Activated CD4-positive, alpha-beta memory T cell treated with anti-CD3 and anti-CD28 coated beads, Interleukin-2, amount 10 ng/mL, durations not matched to agents 7 days and 5 days (primary cell): ENCODE measurements around the gene PFKP. TPM values are rescaled to one million over a fixed set of nuclear protein-coding genes. Genes with fewer than 3 reads are reported as not detected.
"Not testable (repeated sequence)": the region's sequence is repeated elsewhere in the genome, so short reads cannot be mapped to it uniquely, and the experiment has no call there.

Experiments used
- CTCF ChIA-PET: fragments of 350-600 bp; sonication (Branson Sonifier 250); formaldehyde crosslinking; loops from one replicate; lab custom pipeline; 2021; ENCODE audit warnings: antibody characterized with exemption, inconsistent platforms; lab: Charles Lee
- POLR2A ChIA-PET: fragments of 350-600 bp; sonication (Branson Sonifier 250); formaldehyde crosslinking; loops from one replicate; lab custom pipeline; 2021; ENCODE audit warnings: antibody characterized with exemption; lab: Charles Lee
- DNase-seq: peaks from one replicate; pipeline ENCODE4 v3.0.0-alpha.2; 2020
- H3K27ac Mint-ChIP-seq: one replicate; pipeline ENCODE4 v1.8.0; 2021; ENCODE audit warnings: mild to moderate bottlenecking, mixed read lengths
- H3K27me3 Mint-ChIP-seq: one replicate; pipeline ENCODE4 v1.8.0; 2021; ENCODE audit warnings: mixed read lengths
- H3K36me3 Mint-ChIP-seq: one replicate; pipeline ENCODE4 v1.8.0; 2021; ENCODE audit warnings: low read depth, mixed read lengths
- H3K4me1 Mint-ChIP-seq: one replicate; pipeline ENCODE4 v1.8.0; 2021; ENCODE audit warnings: mixed read lengths
- H3K4me3 Mint-ChIP-seq: one replicate; pipeline ENCODE4 v1.8.0; 2021; ENCODE audit warnings: mild to moderate bottlenecking, mixed read lengths
- H3K9me3 Mint-ChIP-seq: one replicate; pipeline ENCODE4 v1.8.0; 2021; ENCODE audit warnings: mixed read lengths
- total RNA-seq, 2 experiments: library from RNA; stranded (reverse); gene quantifications; one replicate each; pipeline ENCODE4 v1.2.3, GENCODE V29; 2021

The PFKP gene
- total RNA-seq, 2 experiments from 2014 or later = 214 to 215 TPM

- peak overlapping the region; percentile 89 for H3K27ac Mint-ChIP-seq
- H3K36me3 Mint-ChIP-seq = peaks cover 66% of the 10 kb centered on the region
- ChIA-PET POLR2A (interaction anchor here (0.9 to 3.0 kb wide), 8 partner anchors 19 to 689 kb away, joined by 3 to 32 read pairs (median 4); partner anchors contain the start of genes KLF6 and PITRM1), CTCF (interaction anchor here (1.1 to 1.4 kb wide), 2 partner anchors 25 to 28 kb away, joined by 3 to 4 read pairs; no protein-coding TSS in a partner anchor)
- peaks cover 67% of the 10 kb centered on the region for H3K4me1 Mint-ChIP-seq
- H3K4me3 Mint-ChIP-seq = peak overlapping the region; percentile 25
- no peaks in the 10 kb centered on the region for H3K9me3 Mint-ChIP-seq
- peak; percentile 34 for DNase-seq
- no peaks in the 10 kb centered on the region for H3K27me3 Mint-ChIP-seq
Observed at GRCh38 chr10:3096149-3096548, 28.8 kb downstream of the PFKP start.

GRCh38 chr10:3097160-3097559 is 29.8 kb downstream of the PFKP start:
- H3K9me3 Mint-ChIP-seq = no peaks in the 10 kb centered on the region
- POLR2A ChIA-PET = interaction anchor here (2.3 kb wide), 1 partner anchor 75 kb away, joined by 12 read pairs; the partner anchor contains the start of gene PITRM1
- H3K4me1 Mint-ChIP-seq = peaks cover 57% of the 10 kb centered on the region
- H3K36me3 Mint-ChIP-seq = peaks cover 67% of the 10 kb centered on the region
- H3K4me3 Mint-ChIP-seq = no peak overlapping the region
- CTCF ChIA-PET = no interaction called here
- H3K27me3 Mint-ChIP-seq = no peaks in the 10 kb centered on the region
- H3K27ac Mint-ChIP-seq = peak overlapping the region; percentile 73
- no peak for DNase-seq

DNA sequence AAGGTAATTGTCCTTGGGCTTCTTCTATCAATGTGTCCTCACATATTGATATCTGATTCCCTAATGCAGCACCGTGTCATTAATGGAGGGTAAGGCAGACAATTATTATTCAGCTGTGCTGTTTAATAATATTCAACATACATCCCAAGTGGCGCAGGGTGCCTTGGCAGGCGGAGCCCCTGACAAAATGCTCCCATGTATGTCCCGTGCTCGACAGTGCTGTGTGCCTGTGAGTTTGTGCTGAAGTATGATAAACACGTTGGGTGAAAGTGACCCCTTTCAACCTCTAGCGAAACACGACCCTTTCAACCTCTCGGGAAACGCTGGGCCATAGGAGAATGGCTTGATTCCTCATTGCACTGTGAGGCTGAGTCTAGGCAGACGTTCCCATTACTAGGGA is 31.3 kb downstream of the PFKP start:
- Mint-ChIP-seq H3K36me3 (peaks cover 68% of the 10 kb centered on the region), H3K9me3 (no peaks in the 10 kb centered on the region), H3K27me3 (no peaks in the 10 kb centered on the region), H3K27ac (no peak overlapping the region), H3K4me3 (no peak overlapping the region), H3K4me1 (peaks cover 42% of the 10 kb centered on the region)
- no peak for DNase-seq
- ChIA-PET CTCF (no interaction called here), POLR2A (no interaction called here)

GRCh38 chr10:3099291-3100092 is 32.1 kb downstream of the PFKP start:
- Mint-ChIP-seq H3K27ac (no peak overlapping the region), H3K36me3 (peaks cover 65% of the 10 kb centered on the region), H3K27me3 (no peaks in the 10 kb centered on the region), H3K9me3 (no peaks in the 10 kb centered on the region), H3K4me3 (no peak overlapping the region), H3K4me1 (peaks cover 34% of the 10 kb centered on the region)
- DNase-seq = no peak
- ChIA-PET CTCF (no interaction called here), POLR2A (no interaction called here)

GRCh38 chr10:3100093-3100792 is 32.9 kb downstream of the PFKP start:
- Mint-ChIP-seq H3K4me1 (peaks cover 26% of the 10 kb centered on the region), H3K27me3 (no peaks in the 10 kb centered on the region), H3K9me3 (no peaks in the 10 kb centered on the region), H3K27ac (no peak overlapping the region), H3K4me3 (no peak overlapping the region), H3K36me3 (peaks cover 64% of the 10 kb centered on the region)
- ChIA-PET POLR2A (interaction anchor here (1.7 kb wide), 1 partner anchor 9 kb away, joined by 7 read pairs; no protein-coding TSS in a partner anchor), CTCF (no interaction called here)
- DNase-seq = no peak

GRCh38 chr10:3100856-3101640 is 33.7 kb downstream of the PFKP start:
- ChIA-PET POLR2A (interaction anchor here (1.7 kb wide), 1 partner anchor 10 kb away, joined by 7 read pairs; no protein-coding TSS in a partner anchor), CTCF (interaction anchor here (0.5 kb wide), 1 partner anchor 21 kb away, joined by 5 read pairs; no protein-coding TSS in a partner anchor)
- H3K4me1 Mint-ChIP-seq = peaks cover 18% of the 10 kb centered on the region
- no peaks in the 10 kb centered on the region for H3K9me3 Mint-ChIP-seq
- no peak overlapping the region for H3K4me3 Mint-ChIP-seq
- no peak for DNase-seq
- H3K36me3 Mint-ChIP-seq = peaks cover 68% of the 10 kb centered on the region
- no peaks in the 10 kb centered on the region for H3K27me3 Mint-ChIP-seq
- H3K27ac Mint-ChIP-seq = no peak overlapping the region

DNA sequence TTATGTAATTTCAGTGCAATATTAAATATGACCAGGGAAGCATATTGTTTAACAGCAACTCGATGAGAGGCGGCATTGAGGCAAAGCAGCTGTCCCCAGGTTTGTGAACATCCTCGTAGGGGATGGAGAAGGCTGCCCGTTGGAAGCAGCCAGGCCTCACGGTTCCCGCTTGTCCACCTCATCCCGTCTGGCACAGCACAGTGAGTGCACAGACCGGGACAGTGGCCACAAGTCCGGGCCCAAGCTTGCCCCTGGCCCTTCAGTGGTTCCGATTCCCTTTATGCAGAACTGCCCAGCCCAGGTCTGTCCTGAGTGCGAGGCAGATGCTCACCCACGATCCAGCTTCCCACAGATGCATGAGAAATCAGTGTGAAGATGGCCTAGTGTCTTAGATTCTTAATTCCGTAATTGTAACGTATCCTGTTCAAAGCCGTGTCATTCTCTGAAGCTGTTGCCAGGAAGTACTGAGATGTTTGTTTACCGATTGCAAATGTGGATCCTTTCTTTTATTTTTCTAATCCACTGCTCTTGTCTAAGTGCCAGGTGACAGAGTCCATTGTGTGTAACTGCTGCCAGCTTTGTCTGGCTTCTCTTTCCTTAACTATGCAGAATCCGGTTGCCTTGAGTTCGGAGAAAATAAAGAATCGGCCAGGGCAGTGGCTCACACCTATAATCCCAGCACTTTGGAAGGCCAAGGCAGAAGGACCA is 35.5 kb downstream of the PFKP start:
- Mint-ChIP-seq H3K4me1 (peaks cover 7% of the 10 kb centered on the region), H3K27me3 (no peaks in the 10 kb centered on the region), H3K9me3 (no peaks in the 10 kb centered on the region), H3K27ac (no peak overlapping the region), H3K4me3 (no peak overlapping the region), H3K36me3 (peaks cover 73% of the 10 kb centered on the region)
- ChIA-PET POLR2A (no interaction called here), CTCF (interaction anchor here (0.5 kb wide), 1 partner anchor 10 kb away, joined by 3 read pairs; no protein-coding TSS in a partner anchor)
- DNase-seq = no peak

DNA sequence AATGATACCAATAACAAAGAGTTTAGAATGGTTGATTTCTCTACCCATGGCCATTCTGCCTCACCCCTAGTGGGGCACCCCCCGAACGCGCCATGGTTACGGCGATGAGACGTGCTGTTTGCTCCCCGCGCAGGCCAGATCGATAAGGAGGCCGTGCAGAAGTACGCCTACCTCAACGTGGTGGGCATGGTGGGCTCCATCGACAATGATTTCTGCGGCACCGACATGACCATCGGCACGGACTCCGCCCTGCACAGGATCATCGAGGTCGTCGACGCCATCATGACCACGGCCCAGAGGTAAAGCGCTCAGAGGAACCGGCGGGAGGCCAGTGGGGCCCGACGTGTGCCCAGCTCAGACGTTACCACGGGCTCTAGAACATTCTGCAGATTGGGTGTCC is 36.3 kb downstream of the PFKP start:
- Mint-ChIP-seq H3K36me3 (peaks cover 77% of the 10 kb centered on the region), H3K9me3 (no peaks in the 10 kb centered on the region), H3K27ac (no peak overlapping the region), H3K4me1 (peaks cover 4% of the 10 kb centered on the region), H3K4me3 (no peak overlapping the region), H3K27me3 (no peaks in the 10 kb centered on the region)
- ChIA-PET POLR2A (no interaction called here), CTCF (interaction anchor here (0.5 kb wide), 1 partner anchor 11 kb away, joined by 3 read pairs; no protein-coding TSS in a partner anchor)
- no peak for DNase-seq

GRCh38 chr10:3104251-3104918 is 37.0 kb downstream of the PFKP start:
- Mint-ChIP-seq H3K27me3 (no peaks in the 10 kb centered on the region), H3K4me3 (no peak overlapping the region), H3K4me1 (peaks cover 2% of the 10 kb centered on the region), H3K27ac (no peak overlapping the region), H3K36me3 (peaks cover 77% of the 10 kb centered on the region), H3K9me3 (no peaks in the 10 kb centered on the region)
- ChIA-PET CTCF (no interaction called here), POLR2A (no interaction called here)
- no peak for DNase-seq

- no peaks in the 10 kb centered on the region for H3K4me1 Mint-ChIP-seq
- H3K4me3 Mint-ChIP-seq = no peak overlapping the region
- H3K9me3 Mint-ChIP-seq = no peaks in the 10 kb centered on the region
- no peak for DNase-seq
- H3K27ac Mint-ChIP-seq = no peak overlapping the region
- ChIA-PET CTCF (no interaction called here), POLR2A (no interaction called here)
- no peaks in the 10 kb centered on the region for H3K27me3 Mint-ChIP-seq
- H3K36me3 Mint-ChIP-seq = peaks cover 74% of the 10 kb centered on the region
Observed at GRCh38 chr10:3105166-3105565, 37.8 kb downstream of the PFKP start.

GRCh38 chr10:3105905-3106304 is 38.6 kb downstream of the PFKP start:
- Mint-ChIP-seq H3K36me3 (peaks cover 75% of the 10 kb centered on the region), H3K27me3 (no peaks in the 10 kb centered on the region)
- POLR2A ChIA-PET = no interaction called here

DNA sequence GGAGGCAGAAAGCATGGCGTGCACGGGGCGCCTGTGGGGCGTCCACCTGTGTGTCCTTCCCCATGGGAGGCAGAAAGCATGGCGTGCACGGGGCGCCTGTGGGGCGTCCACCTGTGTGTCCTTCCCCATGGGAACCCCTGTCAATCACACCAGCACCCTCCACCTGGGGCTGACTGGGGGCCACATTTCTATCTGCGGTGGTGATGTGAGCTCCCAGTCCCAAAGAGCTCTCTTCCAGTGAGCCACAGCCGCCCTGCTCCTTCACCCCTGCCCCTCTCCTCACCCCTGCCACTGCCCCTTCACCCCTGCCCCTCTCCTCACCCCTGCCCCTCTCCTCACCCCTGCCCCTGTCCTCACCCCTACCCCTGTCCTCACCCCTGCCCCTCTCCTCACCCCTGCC is 39.0 kb downstream of the PFKP start:
- DNase-seq, POLR2A ChIA-PET, H3K4me3 Mint-ChIP-seq, H3K9me3 Mint-ChIP-seq, H3K27ac Mint-ChIP-seq, CTCF ChIA-PET, H3K4me1 Mint-ChIP-seq, H3K27me3 Mint-ChIP-seq: not testable (repeated sequence)
- H3K36me3 Mint-ChIP-seq = peaks cover 75% of the 10 kb centered on the region

More at GRCh38 chr10:3105905-3106304, 38.6 kb downstream of the PFKP start:
- H3K4me3 Mint-ChIP-seq = no peak overlapping the region
- no peak for DNase-seq
- no peak overlapping the region for H3K27ac Mint-ChIP-seq
- no peaks in the 10 kb centered on the region for H3K4me1 Mint-ChIP-seq
- no peaks in the 10 kb centered on the region for H3K9me3 Mint-ChIP-seq
- CTCF ChIA-PET = no interaction called here
